Kidney epithelial cell (primary cell): ENCODE results near the gene PHLDA3. TPM values are rescaled to one million over a fixed set of nuclear protein-coding genes. Genes with fewer than 3 reads are reported as not detected.
"Not testable (repeated sequence)": the region's sequence is repeated elsewhere in the genome, so short reads cannot be mapped to it uniquely, and the experiment has no call there.

Experiments
- DNase-seq: peaks from one replicate; pipeline ENCODE4 v3.0.0-alpha.2; 2010; ENCODE audit warnings: low read depth
- H3K27me3 ChIP-seq: 2 replicates; pipeline ENCODE4 v1.6.0; 2011; ENCODE audit warnings: low read length; ENCODE audit not compliant: control insufficient read depth, insufficient read depth
- H3K36me3 ChIP-seq: 2 replicates; pipeline ENCODE4 v1.5.1; 2011; ENCODE audit warnings: low read length; ENCODE audit not compliant: control insufficient read depth, insufficient read depth
- H3K4me3 ChIP-seq: 2 replicates; pipeline ENCODE4 v1.5.1; 2011; ENCODE audit warnings: low read depth, mild to moderate bottlenecking, control low read depth, low read length
- total RNA-seq: library from RNA; depleted of rRNA; stranded (reverse); fragments of >200 nt; gene quantifications from 2 replicates; pipeline ENCODE4 v1.2.3, GENCODE V29; 2015
- TF ChIP-seq, protein P1 (sequence below): IDR thresholded peaks from 2 replicates; pipeline ENCODE4 v1.5.1; 2011; ENCODE audit warnings: mild to moderate bottlenecking, moderate library complexity, low read length, control low read depth, inconsistent platforms; ENCODE audit not compliant: insufficient read depth, poor library complexity, severe bottlenecking

PHLDA3 gene
- total RNA-seq, 1 donor from 2014 or later = 130 TPM

DNA sequence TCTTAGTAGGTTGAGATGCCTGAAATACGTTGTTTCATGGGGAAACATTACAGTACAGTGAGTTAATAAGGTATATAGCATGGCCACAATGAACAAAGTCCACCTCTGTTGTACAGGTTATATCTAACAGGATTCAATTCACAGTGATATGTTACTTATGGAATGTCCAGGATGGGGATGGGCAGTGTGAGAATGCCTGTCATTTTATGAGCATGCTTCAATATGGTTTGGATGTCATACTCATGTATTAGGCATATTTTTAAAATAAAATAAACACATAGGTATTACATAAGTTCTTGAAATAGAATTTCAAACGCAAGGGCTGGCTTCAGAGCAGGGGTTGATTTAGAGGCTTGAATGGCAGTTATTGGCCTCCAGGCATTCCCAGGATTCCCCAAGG lies 6.1 kb upstream of the PHLDA3 start:
- Histone ChIP-seq H3K4me3 (no peak overlapping the region), H3K36me3 (no peaks in the 10 kb centered on the region), H3K27me3 (no peaks in the 10 kb centered on the region)
- TF ChIP-seq, protein P1, sequence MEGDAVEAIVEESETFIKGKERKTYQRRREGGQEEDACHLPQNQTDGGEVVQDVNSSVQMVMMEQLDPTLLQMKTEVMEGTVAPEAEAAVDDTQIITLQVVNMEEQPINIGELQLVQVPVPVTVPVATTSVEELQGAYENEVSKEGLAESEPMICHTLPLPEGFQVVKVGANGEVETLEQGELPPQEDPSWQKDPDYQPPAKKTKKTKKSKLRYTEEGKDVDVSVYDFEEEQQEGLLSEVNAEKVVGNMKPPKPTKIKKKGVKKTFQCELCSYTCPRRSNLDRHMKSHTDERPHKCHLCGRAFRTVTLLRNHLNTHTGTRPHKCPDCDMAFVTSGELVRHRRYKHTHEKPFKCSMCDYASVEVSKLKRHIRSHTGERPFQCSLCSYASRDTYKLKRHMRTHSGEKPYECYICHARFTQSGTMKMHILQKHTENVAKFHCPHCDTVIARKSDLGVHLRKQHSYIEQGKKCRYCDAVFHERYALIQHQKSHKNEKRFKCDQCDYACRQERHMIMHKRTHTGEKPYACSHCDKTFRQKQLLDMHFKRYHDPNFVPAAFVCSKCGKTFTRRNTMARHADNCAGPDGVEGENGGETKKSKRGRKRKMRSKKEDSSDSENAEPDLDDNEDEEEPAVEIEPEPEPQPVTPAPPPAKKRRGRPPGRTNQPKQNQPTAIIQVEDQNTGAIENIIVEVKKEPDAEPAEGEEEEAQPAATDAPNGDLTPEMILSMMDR = no peak
- no peak for DNase-seq

DNA sequence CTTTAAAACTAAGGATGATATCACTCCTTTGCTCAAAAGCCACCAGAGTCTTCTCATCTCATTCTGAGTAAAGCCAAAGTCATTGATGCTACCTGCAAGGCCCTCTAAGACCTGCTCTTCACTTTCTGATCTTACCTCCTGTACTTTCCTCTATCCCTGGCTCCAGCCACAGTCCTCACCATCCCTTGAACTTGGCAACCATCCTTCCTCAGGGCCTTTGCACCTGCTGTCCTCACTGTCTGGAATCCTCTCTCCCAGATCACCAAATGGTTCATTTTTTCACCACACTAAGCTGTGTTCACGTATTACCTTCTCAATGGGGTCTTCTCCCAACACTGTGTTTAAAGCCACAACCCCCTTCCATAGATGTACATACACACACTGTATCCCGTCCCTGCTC lies 4.3 kb upstream of the PHLDA3 start:
- H3K4me3 ChIP-seq = no peak overlapping the region
- no peaks in the 10 kb centered on the region for H3K27me3 ChIP-seq
- TF ChIP-seq, protein P1 = no peak
- H3K36me3 ChIP-seq = no peaks in the 10 kb centered on the region
- no peak for DNase-seq

DNA sequence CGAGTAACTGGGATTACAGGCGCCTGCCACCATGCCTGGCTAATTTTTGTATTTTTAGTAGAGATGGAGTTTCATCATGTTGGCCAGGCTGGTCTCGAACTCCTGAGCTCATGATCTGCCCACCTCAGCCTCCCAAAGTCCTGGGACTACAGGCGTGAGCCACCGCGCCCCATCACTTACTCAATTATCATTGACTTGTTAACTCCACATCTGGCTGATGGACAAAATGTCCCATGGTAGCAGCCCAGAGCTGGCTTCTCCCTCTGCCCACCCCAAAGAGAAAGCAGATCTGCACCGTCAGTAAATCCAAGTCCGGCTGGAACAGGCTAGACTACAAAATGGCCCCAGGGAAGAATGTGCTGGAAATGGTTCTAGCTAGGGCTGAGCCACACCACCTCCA lies 3.3 kb upstream of the PHLDA3 start:
- not testable (repeated sequence) for DNase-seq, H3K4me3 ChIP-seq, H3K36me3 ChIP-seq, H3K27me3 ChIP-seq

DNA sequence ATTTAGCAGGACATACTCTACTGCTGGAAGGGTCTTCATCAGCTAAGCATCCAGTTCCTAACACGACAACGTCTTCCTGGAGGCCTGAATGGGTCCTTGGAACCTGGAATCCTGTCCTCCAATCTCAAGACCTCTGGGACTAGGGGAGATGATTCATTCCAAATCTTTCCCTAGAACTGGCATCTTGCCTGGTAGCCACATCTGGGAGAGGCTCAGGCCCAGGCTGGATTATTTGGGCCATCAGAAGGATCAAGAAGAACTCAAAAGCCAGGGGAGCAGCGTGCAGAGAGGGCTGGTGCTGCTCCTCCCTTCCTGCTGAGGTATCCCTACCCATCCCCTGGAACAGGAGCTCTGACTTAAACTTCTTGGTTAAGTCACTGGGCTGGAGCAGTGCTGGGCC lies 2.8 kb upstream of the PHLDA3 start:
- H3K27me3 ChIP-seq = no peaks in the 10 kb centered on the region
- H3K36me3 ChIP-seq = no peaks in the 10 kb centered on the region
- H3K4me3 ChIP-seq = no peak overlapping the region
- TF ChIP-seq, protein P1 = no peak
- DNase-seq = no peak

DNA sequence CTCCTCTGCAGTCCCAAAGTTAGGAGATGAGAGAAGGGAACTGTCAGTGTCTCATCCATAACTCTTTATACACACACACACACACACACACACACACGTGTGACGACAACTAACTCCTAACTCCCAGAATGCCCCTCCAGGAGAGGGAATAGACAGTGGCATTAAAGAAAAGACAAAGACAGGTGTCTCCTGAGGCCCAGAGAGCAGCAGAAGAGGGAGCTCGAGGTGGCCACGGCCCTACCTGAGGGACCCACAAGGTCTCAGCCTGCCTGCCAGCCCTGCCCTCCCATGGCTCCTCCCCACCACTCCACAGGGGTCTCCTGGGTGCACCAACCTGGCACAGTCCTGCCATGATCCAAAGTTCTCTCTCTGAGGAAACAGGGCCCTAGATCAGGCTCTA lies 1.6 kb upstream of the PHLDA3 start:
- H3K36me3 ChIP-seq = peaks cover 1% of the 10 kb centered on the region
- TF ChIP-seq, protein P1 = no peak
- DNase-seq = no peak
- no peak overlapping the region for H3K4me3 ChIP-seq
- no peaks in the 10 kb centered on the region for H3K27me3 ChIP-seq

DNA sequence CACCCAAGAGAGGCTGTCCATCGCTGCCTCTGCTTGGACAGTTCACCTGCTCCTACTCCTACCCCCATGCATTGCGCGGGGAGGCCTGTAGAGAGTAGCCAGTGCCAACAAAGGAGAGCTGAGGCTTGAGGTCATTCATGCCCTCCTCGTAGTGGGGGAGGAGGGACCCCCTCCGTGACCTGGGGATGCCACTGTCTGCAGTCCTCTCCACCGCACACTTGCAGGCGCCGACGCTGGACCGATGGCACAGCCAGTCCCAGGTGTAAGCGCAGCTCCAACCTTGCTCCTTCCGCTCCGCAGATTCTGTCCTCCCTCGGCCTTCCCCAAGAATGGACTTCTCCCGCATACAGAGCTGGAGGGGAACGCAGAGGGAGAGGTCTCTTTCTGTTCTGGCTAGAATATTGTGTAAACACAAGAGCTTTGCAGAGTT lies 672 bp upstream of the PHLDA3 start:
- Histone ChIP-seq H3K4me3 (peak overlapping the region; percentile 78), H3K36me3 (peaks cover 1% of the 10 kb centered on the region), H3K27me3 (no peaks in the 10 kb centered on the region)
- DNase-seq = no peak
- TF ChIP-seq, protein P1 = no peak

DNA sequence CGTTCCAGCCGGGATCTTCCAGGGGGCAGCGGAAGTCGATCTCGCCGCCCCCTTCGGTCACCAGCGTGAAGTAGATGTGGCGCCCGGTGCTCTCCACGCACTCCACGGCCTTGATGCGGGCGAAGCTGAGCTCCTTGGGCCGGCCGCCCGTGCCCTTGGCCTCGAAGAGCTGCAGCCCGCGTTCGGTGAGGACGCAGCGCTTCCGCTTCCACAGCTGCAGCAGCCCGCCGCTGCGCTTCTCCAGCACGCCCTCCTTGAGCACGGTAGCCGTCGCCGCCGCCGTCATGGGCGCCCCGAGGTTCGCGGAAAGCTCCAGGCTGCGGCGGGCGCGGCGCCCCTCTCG lies 516 bp downstream of the PHLDA3 start:
- H3K27me3 ChIP-seq = no peaks in the 10 kb centered on the region
- TF ChIP-seq, protein P1 = no peak
- H3K4me3 ChIP-seq = peak overlapping the region; percentile 78
- H3K36me3 ChIP-seq = peaks cover 1% of the 10 kb centered on the region
- DNase-seq = no peak
